ENCODE data around the gene GLYR1. TPM values are rescaled to one million over a fixed set of nuclear protein-coding genes. Genes with fewer than 3 reads are reported as not detected.

GLYR1 gene
- total RNA-seq, 4 donors from 2014 or later = 57.5 to 168 (median 66.9) TPM

- H3K4me3 ChIP-seq = peak overlapping the region; percentile 78 to 89 (median 86)
- peak overlapping the region in 3 of 4 donors; percentile 6 to 86 (median 85) for H3K27ac ChIP-seq
- TF ChIP-seq POLR2A (IDR thresholded peaks at IDR 0.05) (no peak), CTCF (IDR thresholded peaks at IDR 0.05) (no peak)
- H3K9me3 ChIP-seq = no peaks in the 10 kb centered on the region
- no peak for DNase-seq
- H3K4me1 ChIP-seq = peaks cover 0 to 33% (median 14%) of the 10 kb centered on the region in 4 donors
- H3K27me3 ChIP-seq = no peaks in the 10 kb centered on the region
- peaks cover 0 to 42% (median 0%) of the 10 kb centered on the region in 3 donors for H3K36me3 ChIP-seq
Observed at GRCh38 chr16:4765511-4766474, 81.3 kb downstream of the GLYR1 start.

- no peak for DNase-seq
- Histone ChIP-seq H3K27ac (no peak overlapping the region), H3K4me1 (peaks cover 0 to 27% (median 14%) of the 10 kb centered on the region in 4 donors), H3K36me3 (peaks cover 0 to 62% (median 0%) of the 10 kb centered on the region in 3 donors), H3K27me3 (no peaks in the 10 kb centered on the region), H3K4me3 (no peak overlapping the region), H3K9me3 (no peaks in the 10 kb centered on the region)
- TF ChIP-seq POLR2A (IDR thresholded peaks at IDR 0.05) (no peak), CTCF (IDR thresholded peaks at IDR 0.05) (no peak)
Observed at GRCh38 chr16:4763791-4764190, 83.3 kb downstream of the GLYR1 start.

- no peaks in the 10 kb centered on the region for H3K27me3 ChIP-seq
- no peaks in the 10 kb centered on the region for H3K9me3 ChIP-seq
- TF ChIP-seq CTCF (IDR thresholded peaks at IDR 0.05) (no peak), POLR2A (IDR thresholded peaks at IDR 0.05) (no peak)
- H3K36me3 ChIP-seq = peaks cover 0 to 75% (median 0%) of the 10 kb centered on the region in 3 donors
- H3K4me1 ChIP-seq = peaks cover 0 to 18% (median 6%) of the 10 kb centered on the region in 4 donors
- H3K4me3 ChIP-seq = no peak overlapping the region
- H3K27ac ChIP-seq = no peak overlapping the region
- DNase-seq = no peak
Observed at GRCh38 chr16:4762205-4762604, 84.9 kb downstream of the GLYR1 start.

- Histone ChIP-seq H3K4me3 (no peak overlapping the region), H3K4me1 (peaks cover 0 to 7% (median under 1%) of the 10 kb centered on the region in 4 donors), H3K36me3 (peaks cover 0 to 90% (median 0%) of the 10 kb centered on the region in 3 donors), H3K9me3 (no peaks in the 10 kb centered on the region), H3K27me3 (no peaks in the 10 kb centered on the region), H3K27ac (no peak overlapping the region)
- TF ChIP-seq POLR2A (IDR thresholded peaks at IDR 0.05) = no peak
- no peak for TF ChIP-seq CTCF (IDR thresholded peaks at IDR 0.05)
- DNase-seq = no peak
Observed at GRCh38 chr16:4760221-4760910, 86.7 kb downstream of the GLYR1 start.

GRCh38 chr16:4755687-4756086 lies 91.4 kb downstream of the GLYR1 start:
- H3K4me1 ChIP-seq = no peaks in the 10 kb centered on the region

More at GRCh38 chr16:4755687-4756086, 91.4 kb downstream of the GLYR1 start:
- no peak overlapping the region for H3K27ac ChIP-seq
- H3K27me3 ChIP-seq = no peaks in the 10 kb centered on the region
- DNase-seq = no peak
- H3K36me3 ChIP-seq = peaks cover 0 to 95% (median 0%) of the 10 kb centered on the region in 3 donors
- H3K9me3 ChIP-seq = no peaks in the 10 kb centered on the region
- TF ChIP-seq POLR2A (IDR thresholded peaks at IDR 0.05) (no peak), CTCF (IDR thresholded peaks at IDR 0.05) (no peak)
- no peak overlapping the region for H3K4me3 ChIP-seq

Data from Peyer's patch (tissue), 4 donors.